ENCODE data around the gene KIF5A. TPM values are rescaled to one million over a fixed set of nuclear protein-coding genes. Genes with fewer than 3 reads are reported as not detected.

The KIF5A gene
- total RNA-seq, 1 donor from 2014 or later = 5.6 TPM

- intact Hi-C loops (cut with DNase I) = loop anchor here (1.0 kb wide), 1 partner anchor 46 kb away; no protein-coding TSS in a partner anchor
- DNase-seq (ENCODE audit: low spot score) (peak; percentile 66), ATAC-seq (peak; percentile 59)
These were observed 82.5 kb downstream of the KIF5A start for GRCh38 chr12:57632073-57632957.

- intact Hi-C loops (cut with DNase I) = loop anchor here (1.0 kb wide), 1 partner anchor 47 kb away; no protein-coding TSS in a partner anchor
- peak; percentile 70 for DNase-seq (ENCODE audit: low spot score)
- peak; percentile 77 for ATAC-seq
These were observed 83.4 kb downstream of the KIF5A start, which contains the start of gene B4GALNT1 for GRCh38 chr12:57632958-57633840. B4GALNT1 (minus strand) TSS chr12:57633201; CDS start chr12:57632132, 1,069 bp downstream.

Small RNA genes within 50 kb of the gene (microRNA-seq; reads per million reads assigned to microRNA genes)
- gene MIR616 = not detected
- gene MIR6758 = not detected

Other genes starting within 250 kb of the KIF5A start
- gene R3HDM2, start 119.0 kb upstream of the KIF5A start, total RNA-seq = 89.6 TPM
- gene INHBC, start 115.3 kb upstream of the KIF5A start, total RNA-seq = not detected
- not detected for gene INHBE, start 94.7 kb upstream of the KIF5A start, total RNA-seq
- 47.7 TPM for gene GLI1, start 90.3 kb upstream of the KIF5A start, total RNA-seq
- gene ARHGAP9, start 70.2 kb upstream of the KIF5A start, total RNA-seq = 30.8 TPM
- gene MARS1, start 62.0 kb upstream of the KIF5A start, total RNA-seq = 121 TPM
- 34.0 TPM for gene DDIT3, start 29.5 kb upstream of the KIF5A start, total RNA-seq
- gene MBD6, start 27.2 kb upstream of the KIF5A start, total RNA-seq = 76.2 TPM
- gene DCTN2, start 2.9 kb upstream of the KIF5A start, total RNA-seq = 104 TPM
- gene PIP4K2C, start 41.1 kb downstream of the KIF5A start, total RNA-seq = 26.0 TPM
- gene DTX3, start 54.8 kb downstream of the KIF5A start, total RNA-seq = 42.9 TPM
- 61.3 TPM for gene ARHGEF25, start 61.4 kb downstream of the KIF5A start, total RNA-seq
- gene B4GALNT1, start 83.2 kb downstream of the KIF5A start, total RNA-seq = 16.6 TPM
- 230 TPM for gene OS9, start 144.1 kb downstream of the KIF5A start, total RNA-seq
- 4.0 TPM for gene AGAP2, start 188.7 kb downstream of the KIF5A start, total RNA-seq
- gene TSPAN31, start 195.0 kb downstream of the KIF5A start, total RNA-seq = 37.1 TPM
- 54.0 TPM for gene CDK4, start 202.3 kb downstream of the KIF5A start, total RNA-seq
- gene MARCHF9, start 205.1 kb downstream of the KIF5A start, total RNA-seq = 10.6 TPM
- gene CYP27B1, start 217.0 kb downstream of the KIF5A start, total RNA-seq = 0.98 TPM
- gene METTL1, start 222.1 kb downstream of the KIF5A start, total RNA-seq = 13.4 TPM
- gene EEF1AKMT3, start 222.6 kb downstream of the KIF5A start, total RNA-seq = 11.8 TPM
- gene TSFM, start 232.7 kb downstream of the KIF5A start, total RNA-seq = 14.6 TPM

Measured in sciatic nerve (tissue), 2 donors.